ENCODE measurements around the gene GSTT2.

Gene GSTT2

GRCh38 chr22:24009227-24010017 lies 29.5 kb downstream of the GSTT2 start:
- no peak for DNase-seq (ENCODE audit: low spot score)

- no peak for DNase-seq (ENCODE audit: low spot score)
These were observed 30.1 kb downstream of the GSTT2 start for GRCh38 chr22:24010018-24010391.

DNA sequence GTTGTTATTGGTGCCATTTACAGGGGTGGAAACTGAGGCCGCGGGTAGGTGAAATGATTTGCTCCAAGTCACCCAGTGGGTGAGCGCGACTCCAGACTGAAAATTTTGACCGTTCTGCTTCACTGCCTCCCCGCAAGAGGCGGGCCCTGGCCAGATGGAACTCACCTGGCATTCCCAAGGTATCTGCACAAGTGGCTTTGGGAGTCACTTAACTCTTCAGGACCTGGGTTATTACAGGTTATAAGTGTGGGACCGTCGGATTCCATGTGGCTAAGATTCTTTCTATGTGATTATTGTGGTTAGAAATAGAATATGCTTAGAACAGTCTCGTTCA lies 31.8 kb downstream of the GSTT2 start:
- DNase-seq (ENCODE audit: low spot score), result no peak

- no peak for DNase-seq (ENCODE audit: low spot score)
These were observed 36.2 kb downstream of the GSTT2 start for GRCh38 chr22:24016156-24016555.

- no peak for DNase-seq (ENCODE audit: low spot score)
These were observed 41.4 kb downstream of the GSTT2 start for GRCh38 chr22:24021304-24021703.

DNA sequence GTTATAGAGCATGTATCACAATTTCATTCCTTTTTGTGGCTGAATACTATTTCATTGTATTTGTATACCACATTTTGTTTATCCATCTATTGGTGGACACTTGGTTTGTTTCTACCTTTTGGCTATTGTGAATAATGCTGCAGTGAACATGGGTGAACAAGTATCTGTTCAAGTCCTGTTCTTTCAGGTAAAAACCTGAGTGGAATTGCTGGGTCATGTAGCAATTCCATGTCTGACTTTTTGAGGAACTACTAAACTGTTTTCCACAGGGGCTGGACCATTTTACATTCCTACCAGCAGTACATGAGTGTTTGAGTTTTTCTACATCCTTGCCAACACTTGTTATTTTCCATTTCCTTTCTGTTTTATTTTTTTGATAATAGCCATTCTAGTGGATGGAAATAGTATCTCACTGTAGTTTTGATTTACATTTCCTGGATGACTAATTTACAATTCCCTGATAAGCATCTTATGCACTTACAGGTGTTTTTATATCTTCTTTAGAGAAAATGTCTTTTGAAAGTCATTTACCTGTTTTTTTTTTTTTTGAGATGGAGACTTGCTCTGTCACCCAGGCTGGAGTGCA lies 43.4 kb downstream of the GSTT2 start:
- no peak for DNase-seq (ENCODE audit: low spot score)

GRCh38 chr22:24024354-24024753 lies 44.4 kb downstream of the GSTT2 start:
- no peak for DNase-seq (ENCODE audit: low spot score)

DNA sequence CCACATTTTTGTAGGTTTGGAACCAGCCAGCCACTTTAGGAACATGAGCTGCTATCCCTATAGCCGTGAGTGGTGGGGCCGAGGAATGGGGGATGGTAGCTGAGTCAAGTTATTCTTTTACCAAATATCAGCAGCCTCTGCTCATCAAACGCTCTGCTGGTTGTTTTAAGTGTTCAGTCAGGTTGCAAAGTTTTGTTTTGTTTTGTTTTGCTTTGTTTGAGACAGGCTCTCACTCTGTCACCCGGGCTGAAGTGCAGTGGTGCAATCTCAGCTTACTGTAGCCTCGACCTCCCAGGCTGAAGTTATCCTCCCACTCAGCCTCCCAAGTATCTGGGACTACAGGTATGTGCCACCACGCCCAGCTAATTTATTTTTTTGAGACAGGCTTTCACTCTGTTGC lies 45.5 kb downstream of the GSTT2 start:
- DNase-seq (ENCODE audit: low spot score), result no peak

DNA sequence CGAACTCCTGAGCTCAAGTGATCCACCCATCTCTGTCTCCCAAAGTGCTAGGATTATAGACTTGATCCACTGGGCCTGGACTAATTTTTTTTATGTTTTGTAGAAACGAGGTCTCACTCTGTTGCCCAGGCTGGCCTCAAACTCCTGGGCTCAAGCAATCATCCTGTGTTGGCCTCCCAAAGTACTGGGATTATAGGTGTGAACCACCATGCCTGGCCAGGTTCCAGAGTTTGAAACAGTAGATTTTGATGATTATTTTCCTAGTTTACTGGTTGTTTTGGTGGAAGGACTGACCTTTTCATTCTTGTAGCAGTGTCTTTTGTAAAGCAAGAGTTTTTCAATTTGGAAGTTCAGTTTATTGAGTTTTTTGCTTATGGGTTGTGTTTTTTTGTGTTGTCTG lies 46.1 kb downstream of the GSTT2 start:
- DNase-seq (ENCODE audit: low spot score), result no peak

GRCh38 chr22:24026733-24027132 lies 46.8 kb downstream of the GSTT2 start:
- no peak for DNase-seq (ENCODE audit: low spot score)

DNA sequence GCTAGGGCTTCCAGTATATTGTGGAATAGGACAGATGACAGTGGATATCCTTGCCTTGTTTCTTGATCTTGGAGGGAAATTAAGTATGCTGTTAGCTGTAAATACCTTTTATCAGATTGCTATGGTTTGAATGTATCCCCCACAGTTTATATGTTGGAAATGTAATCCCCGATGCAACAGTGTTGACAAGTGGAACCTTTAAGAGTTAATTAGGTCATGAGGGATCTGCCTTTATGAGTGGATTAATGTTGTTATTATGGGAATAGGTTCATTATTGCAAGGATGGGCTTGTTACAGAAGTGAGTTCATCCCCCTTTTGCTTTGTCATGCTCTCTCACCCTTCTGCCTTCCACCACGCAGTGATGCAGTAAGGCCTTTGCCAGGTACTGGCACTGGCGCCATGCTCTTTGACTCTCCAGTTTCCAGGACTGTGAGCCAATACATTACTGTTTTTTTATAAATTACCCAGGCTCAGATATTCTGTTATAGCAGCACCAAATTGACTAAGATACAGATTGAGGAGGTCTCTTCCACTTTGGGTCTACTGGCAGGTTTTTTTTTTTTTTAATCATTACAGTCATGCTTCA lies 47.5 kb downstream of the GSTT2 start:
- no peak for DNase-seq (ENCODE audit: low spot score)

DNA sequence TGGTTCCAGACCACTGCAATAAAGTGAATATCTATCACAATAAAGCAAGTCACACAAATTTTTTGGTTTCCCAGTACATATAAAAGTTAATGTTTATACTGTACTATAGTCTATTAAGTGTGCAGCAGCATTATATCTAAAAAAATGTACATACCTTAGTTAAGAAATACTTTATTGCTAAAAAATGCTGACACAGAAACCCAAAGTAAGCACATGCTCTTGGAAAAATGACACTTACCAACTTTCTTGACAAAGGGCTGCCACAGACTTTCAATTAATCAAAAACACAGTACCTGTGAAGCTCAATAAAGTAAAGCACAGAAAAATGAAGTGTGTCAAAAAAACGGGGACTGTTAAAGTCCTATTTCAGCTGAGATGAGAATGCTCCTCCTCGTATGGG lies 48.1 kb downstream of the GSTT2 start:
- DNase-seq (ENCODE audit: low spot score), result no peak

DNA sequence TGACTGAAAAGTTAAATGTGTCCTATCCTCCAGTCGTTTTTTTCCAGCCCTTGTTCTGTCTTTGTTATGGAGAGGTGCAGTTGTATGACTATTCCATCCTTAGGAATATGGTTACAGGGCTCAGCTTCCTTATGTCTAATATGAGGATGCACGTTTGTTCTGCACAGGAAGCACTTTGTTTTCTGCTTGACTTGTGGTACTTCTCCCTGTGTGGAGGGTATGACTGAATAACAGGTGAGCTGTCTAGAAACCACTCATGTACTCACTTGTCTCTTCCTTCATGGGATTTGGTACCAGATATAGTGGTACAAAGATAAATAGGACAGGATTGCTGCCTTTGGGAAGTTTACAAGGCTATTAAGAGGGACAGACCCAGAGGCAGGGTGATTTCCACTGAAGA lies 48.6 kb downstream of the GSTT2 start:
- no peak for DNase-seq (ENCODE audit: low spot score)

GRCh38 chr22:24029304-24029703 lies 49.4 kb downstream of the GSTT2 start:
- no peak for DNase-seq (ENCODE audit: low spot score)

DNA sequence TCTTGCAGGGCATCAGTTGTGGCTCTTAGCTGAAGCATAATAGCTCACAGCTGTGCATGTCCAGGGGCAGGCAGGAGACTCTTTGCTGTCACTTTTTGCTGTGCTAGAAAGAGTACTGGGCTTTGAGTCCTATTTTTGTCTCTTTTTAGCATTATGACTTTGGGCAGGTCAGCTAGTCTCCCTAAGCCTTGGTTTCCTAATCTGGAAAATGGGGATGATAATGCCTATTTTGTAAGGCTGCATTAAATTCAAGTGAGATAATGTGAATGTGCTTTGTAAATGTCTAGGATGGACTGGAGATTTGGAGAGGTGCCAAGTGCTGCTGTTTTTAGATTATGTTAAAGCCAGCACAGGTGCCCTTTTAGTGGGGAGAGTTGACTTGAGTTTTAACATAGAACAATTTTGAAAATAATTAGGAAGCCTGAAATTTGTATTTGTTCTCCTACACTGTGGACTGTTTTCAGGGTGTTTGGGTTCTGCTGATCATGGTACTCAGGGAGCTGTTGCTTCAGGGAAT lies 50.3 kb downstream of the GSTT2 start:
- DNase-seq (ENCODE audit: low spot score), result no peak

Measured in pons (tissue), 1 donor.